ENCODE measurements around the gene TMEM165. TPM values are rescaled to one million over a fixed set of nuclear protein-coding genes. Genes with fewer than 3 reads are reported as not detected.

The TMEM165 gene
- total RNA-seq, 2 donors from 2014 or later: 185 to 360 TPM

GRCh38 chr4:55442541-55442940 lies 46.8 kb downstream of the TMEM165 start:
- H3K27me3 ChIP-seq (replicated peaks; ENCODE audit: insufficient read depth): no peaks in the 10 kb centered on the region
- no peak for DNase-seq (ENCODE audit: low spot score)
- no peak overlapping the region for H3K27ac ChIP-seq
- H3K36me3 ChIP-seq: peaks cover 2% of the 10 kb centered on the region
- no peak for ATAC-seq (ENCODE audit: insufficient number of reproducible peaks, low FRiP score, low read depth)
- no peak overlapping the region for H3K4me3 ChIP-seq
- H3K4me1 ChIP-seq (ENCODE audit: control insufficient read depth in 1 of 2, low read depth in 2 of 2): peaks cover 0 to under 1% of the 10 kb centered on the region in 2 donors
- TF ChIP-seq CTCF (IDR thresholded peaks at IDR 0.05): no peak
- no peaks in the 10 kb centered on the region for H3K9me3 ChIP-seq

GRCh38 chr4:55444827-55445226 lies 49.1 kb downstream of the TMEM165 start:
- no peak overlapping the region for H3K27ac ChIP-seq
- TF ChIP-seq CTCF (IDR thresholded peaks at IDR 0.05): no peak
- H3K4me3 ChIP-seq: no peak overlapping the region
- no peaks in the 10 kb centered on the region for H3K9me3 ChIP-seq
- H3K36me3 ChIP-seq: peaks cover 7% of the 10 kb centered on the region
- H3K4me1 ChIP-seq (ENCODE audit: control insufficient read depth in 1 of 2, low read depth in 2 of 2): peaks cover 0 to 3% of the 10 kb centered on the region in 2 donors
- DNase-seq (ENCODE audit: low spot score) (no peak), ATAC-seq (ENCODE audit: insufficient number of reproducible peaks, low FRiP score, low read depth) (no peak)
- H3K27me3 ChIP-seq (replicated peaks; ENCODE audit: insufficient read depth): no peaks in the 10 kb centered on the region

- no peaks in the 10 kb centered on the region for H3K27me3 ChIP-seq (replicated peaks; ENCODE audit: insufficient read depth)
- peaks cover 9% of the 10 kb centered on the region for H3K36me3 ChIP-seq
- TF ChIP-seq CTCF (IDR thresholded peaks at IDR 0.05): no peak
- no peak overlapping the region for H3K27ac ChIP-seq
- no peak for ATAC-seq (ENCODE audit: insufficient number of reproducible peaks, low FRiP score, low read depth)
- H3K4me3 ChIP-seq: no peak overlapping the region
- DNase-seq (ENCODE audit: low spot score): no peak
- no peaks in the 10 kb centered on the region for H3K9me3 ChIP-seq
- peaks cover 0 to 3% of the 10 kb centered on the region in 2 donors for H3K4me1 ChIP-seq (ENCODE audit: control insufficient read depth in 1 of 2, low read depth in 2 of 2)
Measured at GRCh38 chr4:55445921-55446577, 50.3 kb downstream of the TMEM165 start.

- TF ChIP-seq CTCF (IDR thresholded peaks at IDR 0.05): no peak
- Histone ChIP-seq H3K27ac (no peak overlapping the region), H3K4me1 (ENCODE audit: control insufficient read depth in 1 of 2, low read depth in 2 of 2) (peaks cover 0 to 3% of the 10 kb centered on the region in 2 donors), H3K27me3 (replicated peaks; ENCODE audit: insufficient read depth) (no peaks in the 10 kb centered on the region), H3K9me3 (no peaks in the 10 kb centered on the region), H3K36me3 (peaks cover 12% of the 10 kb centered on the region), H3K4me3 (no peak overlapping the region)
- no peak for DNase-seq (ENCODE audit: low spot score)
- ATAC-seq (ENCODE audit: insufficient number of reproducible peaks, low FRiP score, low read depth): no peak
Measured at GRCh38 chr4:55446578-55446922, 50.8 kb downstream of the TMEM165 start.

- no peak for TF ChIP-seq CTCF (IDR thresholded peaks at IDR 0.05)
- Histone ChIP-seq H3K4me1 (ENCODE audit: control insufficient read depth in 1 of 2, low read depth in 2 of 2) (peaks cover 0 to 3% of the 10 kb centered on the region in 2 donors), H3K27me3 (replicated peaks; ENCODE audit: insufficient read depth) (no peaks in the 10 kb centered on the region), H3K27ac (no peak overlapping the region), H3K9me3 (no peaks in the 10 kb centered on the region), H3K4me3 (no peak overlapping the region), H3K36me3 (peaks cover 15% of the 10 kb centered on the region)
- DNase-seq (ENCODE audit: low spot score): no peak
- ATAC-seq (ENCODE audit: insufficient number of reproducible peaks, low FRiP score, low read depth): no peak
Measured at GRCh38 chr4:55447108-55447708, 51.5 kb downstream of the TMEM165 start.

All from thoracic aorta (tissue), 2 donors.